PC-9 (cell line): ENCODE results near the gene ARHGAP22.

ENCODE experiments used
- CTCF ChIP-seq: fragments of 200-600 bp; sonication (generic); conservative IDR thresholded peaks from 2 replicates; pipeline ENCODE4 v1.6.1; 2017; ENCODE audit warnings: mixed run types, antibody characterized with exemption, mild to moderate bottlenecking, moderate library complexity
- EZH2 ChIP-seq: fragments of 200-600 bp; sonication (generic); IDR thresholded peaks from 2 replicates; pipeline ENCODE4 v1.8.0; 2017; ENCODE audit warnings: antibody characterized with exemption, low read depth

GRCh38 chr10:48428896-48429295 lies 176.0 kb downstream of the ARHGAP22 start:
- TF ChIP-seq EZH2 (no peak), CTCF (no peak)
